Cardiac muscle cell (in vitro differentiated cells and primary cell): ENCODE measurements around the gene COL4A2. TPM values are rescaled to one million over a fixed set of nuclear protein-coding genes. Genes with fewer than 3 reads are reported as not detected.

Experiments used
- DNase-seq, 2 donors: peaks; one replicate each; pipeline versions ENCODE4 v3.0.0 to v3.0.0-alpha.2; 2010 to 2017; ENCODE audit warnings: low read depth in 1 of 2, low spot score in 1 of 2
- H3K27ac ChIP-seq: fragments of 200-600 bp; sonication (generic); 2 replicates; pipeline ENCODE4 v1.5.1; 2016
- H3K27me3 ChIP-seq: fragments of 200-600 bp; sonication (generic); 2 replicates; pipeline ENCODE4 v1.6.0; 2016; ENCODE audit warnings: control low read depth
- H3K36me3 ChIP-seq: fragments of 200-600 bp; sonication (generic); 2 replicates; pipeline ENCODE4 v1.5.1; 2016; ENCODE audit warnings: control low read depth
- H3K4me1 ChIP-seq: fragments of 200-600 bp; sonication (generic); 2 replicates; pipeline ENCODE4 v1.8.1; 2017; ENCODE audit warnings: low read depth, mild to moderate bottlenecking, mixed run types
- H3K4me3 ChIP-seq: fragments of 200-600 bp; sonication (generic); 2 replicates; pipeline ENCODE4 v1.5.1; 2016; ENCODE audit warnings: mild to moderate bottlenecking
- H3K9me3 ChIP-seq: fragments of 200-600 bp; sonication (generic); 2 replicates; pipeline ENCODE4 v1.5.1; 2017; ENCODE audit warnings: low read depth, mild to moderate bottlenecking, control low read depth
- polyA plus RNA-seq: library from polyadenylated mRNA; unstranded; fragments of >200 nt; fragmentation: Nextera tagmentation; extraction: Ambion mirVana; gene quantifications from 2 replicates; pipeline ENCODE4 v1.2.1, GENCODE V29; 2016
- total RNA-seq: library from RNA; depleted of rRNA; stranded (reverse); fragments of >200 nt; gene quantifications from 2 replicates; pipeline ENCODE4 v1.2.3, GENCODE V29; 2016
- TF ChIP-seq, protein P1 (sequence below): IDR thresholded peaks from 2 replicates; pipeline ENCODE4 v1.5.1; 2012; ENCODE audit warnings: low read depth, mild to moderate bottlenecking, low read length

COL4A2 gene
- total and polyA plus RNA-seq, 2 experiments from 2014 or later: 184 to 516 TPM

DNA sequence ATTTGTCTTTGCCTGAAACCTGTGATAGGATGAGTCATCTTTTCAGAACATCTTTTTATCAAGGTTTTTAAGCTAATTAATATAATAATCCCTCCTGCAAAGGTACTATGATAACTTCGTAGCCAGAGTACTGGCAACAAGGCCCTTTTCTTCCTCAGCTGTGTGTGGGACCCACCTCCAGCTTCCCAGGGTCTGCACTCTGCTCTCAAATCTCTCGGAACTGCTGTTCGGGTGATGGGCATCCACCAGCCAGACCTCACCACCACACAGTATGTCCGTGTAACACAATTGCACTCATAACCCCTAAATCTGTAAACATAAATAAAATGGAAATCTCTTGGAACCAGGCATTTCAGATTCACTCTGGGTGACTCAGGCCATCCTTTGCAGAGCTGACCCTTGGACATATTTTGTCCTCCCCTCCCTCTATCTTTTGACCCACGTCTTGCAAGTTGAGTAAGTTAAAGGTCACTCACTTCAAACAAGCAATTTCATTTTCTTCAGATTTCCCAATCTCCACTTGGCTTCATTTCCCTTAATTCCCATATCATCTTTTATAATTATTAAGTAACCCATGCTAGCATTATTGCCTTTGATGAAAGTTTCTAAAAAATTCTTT is 29.6 kb upstream of the COL4A2 start:
- no peaks in the 10 kb centered on the region for H3K9me3 ChIP-seq
- H3K36me3 ChIP-seq: no peaks in the 10 kb centered on the region
- DNase-seq: no peak
- H3K27me3 ChIP-seq: no peaks in the 10 kb centered on the region
- TF ChIP-seq, protein P1, sequence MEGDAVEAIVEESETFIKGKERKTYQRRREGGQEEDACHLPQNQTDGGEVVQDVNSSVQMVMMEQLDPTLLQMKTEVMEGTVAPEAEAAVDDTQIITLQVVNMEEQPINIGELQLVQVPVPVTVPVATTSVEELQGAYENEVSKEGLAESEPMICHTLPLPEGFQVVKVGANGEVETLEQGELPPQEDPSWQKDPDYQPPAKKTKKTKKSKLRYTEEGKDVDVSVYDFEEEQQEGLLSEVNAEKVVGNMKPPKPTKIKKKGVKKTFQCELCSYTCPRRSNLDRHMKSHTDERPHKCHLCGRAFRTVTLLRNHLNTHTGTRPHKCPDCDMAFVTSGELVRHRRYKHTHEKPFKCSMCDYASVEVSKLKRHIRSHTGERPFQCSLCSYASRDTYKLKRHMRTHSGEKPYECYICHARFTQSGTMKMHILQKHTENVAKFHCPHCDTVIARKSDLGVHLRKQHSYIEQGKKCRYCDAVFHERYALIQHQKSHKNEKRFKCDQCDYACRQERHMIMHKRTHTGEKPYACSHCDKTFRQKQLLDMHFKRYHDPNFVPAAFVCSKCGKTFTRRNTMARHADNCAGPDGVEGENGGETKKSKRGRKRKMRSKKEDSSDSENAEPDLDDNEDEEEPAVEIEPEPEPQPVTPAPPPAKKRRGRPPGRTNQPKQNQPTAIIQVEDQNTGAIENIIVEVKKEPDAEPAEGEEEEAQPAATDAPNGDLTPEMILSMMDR: no peak
- no peak overlapping the region for H3K4me3 ChIP-seq
- H3K4me1 ChIP-seq: no peaks in the 10 kb centered on the region
- H3K27ac ChIP-seq: no peak overlapping the region

DNA sequence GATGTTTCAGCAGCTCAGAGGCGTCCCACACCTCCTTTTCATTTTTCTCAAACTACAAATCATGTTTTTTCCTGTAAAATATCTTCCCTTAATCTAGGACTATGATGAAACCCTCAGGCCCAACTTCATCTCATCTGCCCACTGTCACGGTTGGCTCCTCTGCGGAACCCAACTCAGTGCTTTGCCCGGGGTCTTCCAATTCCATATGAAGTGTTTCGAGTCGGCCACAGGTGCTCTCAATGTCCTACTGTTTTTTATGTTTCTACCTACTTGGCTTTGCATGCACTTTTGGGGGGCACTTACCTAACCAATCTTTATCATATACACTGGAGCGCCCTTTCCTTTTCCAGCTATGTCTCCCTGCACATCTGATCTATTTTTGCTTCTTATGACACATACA is 28.2 kb upstream of the COL4A2 start:
- DNase-seq: no peak
- TF ChIP-seq, protein P1: no peak
- H3K9me3 ChIP-seq: no peaks in the 10 kb centered on the region
- H3K27ac ChIP-seq: no peak overlapping the region
- no peaks in the 10 kb centered on the region for H3K27me3 ChIP-seq
- no peak overlapping the region for H3K4me3 ChIP-seq
- no peaks in the 10 kb centered on the region for H3K36me3 ChIP-seq
- no peaks in the 10 kb centered on the region for H3K4me1 ChIP-seq

DNA sequence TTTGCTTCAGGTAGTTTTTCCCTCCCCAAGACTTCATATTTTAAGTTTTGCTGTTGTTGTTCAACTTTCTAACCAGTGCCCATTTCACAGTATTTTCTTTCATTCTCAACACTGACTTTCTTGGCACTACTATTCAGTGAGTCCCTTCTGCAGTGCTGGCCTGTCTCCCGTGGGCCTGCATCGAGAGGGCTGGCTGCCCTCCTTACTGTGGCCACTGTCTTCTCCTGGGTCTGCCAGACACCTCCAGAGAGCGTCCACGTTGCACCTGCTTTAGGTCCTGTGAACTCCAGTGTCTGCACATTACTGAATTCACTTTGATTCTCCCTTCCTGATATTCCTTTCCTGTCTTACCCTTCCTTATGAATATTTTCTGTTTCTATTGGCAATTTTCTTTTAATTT is 27.4 kb upstream of the COL4A2 start:
- Histone ChIP-seq H3K27ac (no peak overlapping the region), H3K4me1 (no peaks in the 10 kb centered on the region), H3K4me3 (no peak overlapping the region), H3K9me3 (no peaks in the 10 kb centered on the region), H3K36me3 (no peaks in the 10 kb centered on the region), H3K27me3 (no peaks in the 10 kb centered on the region)
- TF ChIP-seq, protein P1: no peak
- no peak for DNase-seq

DNA sequence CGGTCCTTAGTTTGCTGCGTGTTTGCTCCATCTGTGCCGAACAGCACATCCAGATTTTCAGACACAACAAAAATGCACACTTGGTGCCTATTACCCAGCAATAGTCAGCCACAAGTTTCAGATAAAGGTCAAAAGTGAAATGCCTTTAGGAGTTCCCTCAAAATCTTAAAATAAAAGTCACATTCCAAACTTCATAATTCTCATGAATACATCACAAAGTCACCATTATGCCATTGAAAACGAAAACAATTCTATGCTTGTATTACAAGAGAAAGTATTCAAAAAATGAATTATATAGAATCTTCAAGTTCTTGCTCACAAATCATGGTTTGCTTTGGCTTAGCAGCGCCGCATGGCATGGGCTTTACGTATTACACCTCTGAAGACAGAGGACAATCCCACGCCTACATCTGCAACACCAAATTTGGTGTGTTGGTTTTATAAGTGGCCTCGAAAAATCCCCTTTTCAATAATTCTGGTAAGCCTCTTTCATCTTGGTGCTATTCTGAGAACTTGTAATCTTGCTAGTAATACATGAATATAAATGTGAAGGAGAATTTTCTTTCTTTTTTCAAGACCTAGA is 26.8 kb upstream of the COL4A2 start:
- H3K36me3 ChIP-seq: no peaks in the 10 kb centered on the region
- DNase-seq: no peak
- no peaks in the 10 kb centered on the region for H3K27me3 ChIP-seq
- H3K27ac ChIP-seq: no peak overlapping the region
- no peaks in the 10 kb centered on the region for H3K9me3 ChIP-seq
- TF ChIP-seq, protein P1: no peak
- no peaks in the 10 kb centered on the region for H3K4me1 ChIP-seq
- H3K4me3 ChIP-seq: no peak overlapping the region

DNA sequence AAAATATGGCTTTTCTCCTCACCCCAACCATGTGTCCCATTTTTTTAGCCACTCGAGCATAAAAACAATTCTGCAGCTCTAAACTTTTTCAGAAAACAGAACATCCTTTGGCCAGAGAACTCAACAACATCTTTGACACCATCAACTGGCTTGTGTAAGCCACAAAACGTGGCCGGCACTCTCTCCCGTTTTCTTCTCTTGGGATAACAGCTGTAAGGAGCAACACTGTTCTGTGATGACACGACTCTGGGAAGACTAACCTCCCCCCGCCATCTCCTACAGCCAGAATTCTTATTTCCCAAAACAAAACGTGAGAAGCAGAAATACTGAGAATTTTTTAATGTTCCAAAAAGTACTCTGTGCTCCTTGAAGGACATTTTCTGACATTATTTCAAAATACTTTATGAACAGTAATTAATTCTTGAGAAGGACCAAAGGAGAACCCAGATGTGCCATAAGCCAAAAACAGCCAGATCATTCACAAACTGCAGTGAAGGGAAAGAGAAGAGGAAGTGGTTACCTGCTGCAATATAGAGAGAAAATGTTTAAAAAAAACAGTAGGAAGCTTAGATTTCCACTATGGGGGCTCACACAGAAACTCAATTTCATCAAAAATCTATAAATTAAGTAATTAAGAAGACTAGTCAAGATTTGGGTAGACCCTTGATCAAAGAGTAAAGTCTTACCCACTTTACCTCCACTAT is 25.9 kb upstream of the COL4A2 start:
- no peak overlapping the region for H3K4me3 ChIP-seq
- TF ChIP-seq, protein P1: no peak
- no peak overlapping the region for H3K27ac ChIP-seq
- DNase-seq: no peak
- H3K4me1 ChIP-seq: no peaks in the 10 kb centered on the region
- H3K36me3 ChIP-seq: no peaks in the 10 kb centered on the region
- no peaks in the 10 kb centered on the region for H3K27me3 ChIP-seq
- no peaks in the 10 kb centered on the region for H3K9me3 ChIP-seq
